NCI-H146 treated with DMSO at 0.1 percent for 48 hours (cell line): ENCODE results near the gene LGALSL.
A peak's percentile ranks its signal among the peaks of the same experiment; 100 is the strongest.

ENCODE experiments used
- DNase-seq: peaks from one replicate; lab custom pipeline; 2025; ENCODE audit not compliant: unreplicated experiment; lab: John Stamatoyannopoulos, UW

Gene LGALSL

GRCh38 chr2:64470071-64470470 lies 16.1 kb downstream of the LGALSL start:
- no peak for DNase-seq

DNA sequence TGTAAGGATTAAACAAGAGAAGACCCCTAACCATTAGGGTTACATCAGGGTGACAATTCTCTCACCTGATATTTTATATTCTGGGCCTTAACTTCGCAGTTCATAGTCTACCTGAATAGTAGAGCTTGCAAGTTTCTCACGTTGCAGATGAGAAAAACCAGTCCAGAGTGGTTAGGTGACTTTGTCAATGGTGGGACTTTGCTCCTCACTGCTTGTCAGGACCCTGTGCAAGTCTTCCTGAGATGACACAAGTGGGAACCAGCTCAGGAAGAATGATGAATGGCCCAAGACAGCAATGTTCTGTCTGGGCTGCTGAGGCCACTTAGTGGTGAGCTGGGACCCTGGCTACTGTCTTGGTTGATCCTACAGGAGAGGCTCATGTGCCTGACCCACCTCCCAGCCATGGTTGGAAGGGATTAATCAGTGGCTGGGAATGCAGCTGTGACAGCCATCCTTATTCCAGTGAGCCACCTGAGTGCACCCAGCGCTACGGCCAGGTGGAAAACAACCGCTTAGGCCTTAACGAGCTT lies 16.9 kb downstream of the LGALSL start:
- DNase-seq = no peak

DNA sequence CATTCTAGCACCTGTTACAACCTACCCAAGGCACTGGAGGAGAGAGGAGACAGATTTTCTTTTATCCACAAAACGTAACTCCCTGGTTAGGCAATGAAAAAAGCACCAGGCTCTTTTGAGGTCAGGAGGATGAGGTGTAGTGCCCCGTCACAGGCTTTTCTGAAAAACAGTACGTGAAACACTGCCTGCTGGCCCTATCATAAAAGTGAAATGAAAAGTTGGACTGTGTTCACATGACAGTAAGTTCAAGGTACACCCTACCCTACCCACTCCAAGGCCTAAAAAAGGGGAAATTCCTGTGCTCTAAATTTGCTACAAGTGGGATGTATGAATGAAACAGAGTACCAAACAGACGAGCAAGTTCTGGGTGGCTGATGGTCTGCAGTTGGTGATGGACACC lies 17.6 kb downstream of the LGALSL start:
- DNase-seq = no peak

GRCh38 chr2:64472881-64473280 lies 18.9 kb downstream of the LGALSL start:
- no peak for DNase-seq

DNA sequence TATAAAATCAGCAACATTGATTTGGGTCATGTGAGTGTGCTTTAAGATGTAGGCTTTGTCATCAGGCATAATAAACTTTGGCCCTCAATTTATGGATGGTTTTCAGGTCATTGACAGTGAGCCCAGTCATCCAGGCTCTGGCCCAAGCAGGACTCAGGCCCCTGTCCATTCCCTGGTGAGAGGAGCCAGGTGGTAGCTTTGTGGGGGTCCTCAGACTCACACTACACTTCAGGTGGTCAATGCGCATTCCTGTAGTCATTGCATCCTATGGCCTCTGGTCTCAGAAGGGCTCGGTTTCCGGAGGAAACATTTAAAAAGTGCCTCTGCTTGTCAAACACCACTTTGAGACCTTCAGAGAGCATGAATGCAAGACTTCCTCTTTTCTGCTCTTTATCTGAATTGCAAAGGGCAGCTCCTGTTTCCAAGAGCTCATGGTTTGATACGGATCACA lies 20.2 kb downstream of the LGALSL start:
- DNase-seq = no peak

GRCh38 chr2:64474636-64475035 lies 20.7 kb downstream of the LGALSL start:
- DNase-seq = no peak

GRCh38 chr2:64477037-64477436 lies 23.1 kb downstream of the LGALSL start:
- no peak for DNase-seq

DNA sequence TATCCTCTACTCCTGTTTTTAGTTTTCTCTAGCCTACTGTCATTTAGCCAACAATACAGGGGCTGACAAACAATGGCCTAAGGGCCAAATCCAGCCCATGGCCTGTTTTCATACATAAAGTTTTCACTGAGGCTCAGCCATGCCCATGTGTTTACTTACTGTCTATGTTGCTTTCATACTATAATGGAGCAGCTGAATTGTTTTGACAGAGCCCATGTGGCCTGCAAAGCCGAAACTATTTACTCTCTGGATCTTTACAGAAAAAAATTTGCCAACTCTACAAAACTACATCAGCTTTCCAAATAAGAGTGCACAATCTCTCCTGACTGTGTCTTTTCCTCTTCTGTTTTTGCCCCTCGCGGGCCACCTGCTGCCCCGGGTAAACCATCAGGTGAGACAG lies 24.0 kb downstream of the LGALSL start:
- DNase-seq = no peak

DNA sequence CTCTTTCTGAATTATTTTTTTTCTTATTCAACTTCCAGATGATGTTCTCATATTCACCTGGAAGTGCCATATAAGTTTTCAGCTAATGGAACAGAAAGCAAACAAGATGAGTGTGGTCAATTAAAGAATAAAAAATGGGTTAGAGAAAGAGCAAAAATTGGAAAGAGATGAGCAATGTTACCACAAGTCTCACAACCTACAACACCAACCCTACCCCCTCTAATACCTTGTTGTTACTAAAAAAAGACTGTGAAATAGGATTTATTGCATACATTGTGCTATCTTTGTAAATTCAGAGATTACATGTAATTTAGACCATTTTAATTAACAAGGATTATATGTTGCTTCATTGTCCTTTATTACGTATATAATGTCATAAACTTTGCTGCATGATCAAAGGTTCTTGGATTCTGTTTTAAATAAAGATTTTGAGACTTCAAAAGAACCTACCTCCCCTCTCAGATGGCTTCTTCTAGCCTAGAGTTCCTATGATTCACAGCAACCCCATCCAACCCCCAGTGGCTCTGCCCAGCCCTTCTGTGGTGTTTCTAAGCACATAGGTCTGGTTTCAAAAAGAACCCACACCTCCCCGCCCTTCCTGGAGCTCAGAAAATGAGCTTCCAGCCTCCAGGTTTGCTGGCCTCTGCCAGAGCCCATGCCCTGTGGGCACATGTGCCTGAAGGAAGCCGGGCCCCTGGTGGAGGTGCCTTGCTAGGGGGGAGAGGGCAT lies 24.7 kb downstream of the LGALSL start:
- no peak for DNase-seq

GRCh38 chr2:64479259-64480117 lies 25.5 kb downstream of the LGALSL start:
- DNase-seq = no peak

DNA sequence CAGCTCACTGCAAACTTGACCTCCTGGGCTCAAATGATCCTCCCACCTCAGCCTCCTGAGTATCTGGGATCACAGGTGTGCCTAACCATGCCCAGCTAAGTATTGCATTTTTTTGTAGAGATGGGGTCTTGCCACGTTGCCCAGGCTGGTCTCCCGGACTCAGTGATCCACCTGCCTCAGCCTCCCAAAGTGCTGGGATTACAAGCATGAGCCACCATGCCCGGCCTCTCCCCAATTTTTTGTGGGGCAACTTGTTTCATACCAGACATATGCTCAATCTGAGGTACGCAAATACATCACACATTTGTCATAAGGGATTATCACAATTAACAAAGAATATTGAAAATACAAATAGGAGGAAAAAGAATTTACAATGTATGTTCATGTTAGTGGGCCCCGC lies 27.7 kb downstream of the LGALSL start:
- DNase-seq = no peak

- DNase-seq = no peak
These were observed 28.3 kb downstream of the LGALSL start for GRCh38 chr2:64482243-64482642.

GRCh38 chr2:64482765-64483504 lies 29.0 kb downstream of the LGALSL start:
- peak; percentile 35 for DNase-seq

DNA sequence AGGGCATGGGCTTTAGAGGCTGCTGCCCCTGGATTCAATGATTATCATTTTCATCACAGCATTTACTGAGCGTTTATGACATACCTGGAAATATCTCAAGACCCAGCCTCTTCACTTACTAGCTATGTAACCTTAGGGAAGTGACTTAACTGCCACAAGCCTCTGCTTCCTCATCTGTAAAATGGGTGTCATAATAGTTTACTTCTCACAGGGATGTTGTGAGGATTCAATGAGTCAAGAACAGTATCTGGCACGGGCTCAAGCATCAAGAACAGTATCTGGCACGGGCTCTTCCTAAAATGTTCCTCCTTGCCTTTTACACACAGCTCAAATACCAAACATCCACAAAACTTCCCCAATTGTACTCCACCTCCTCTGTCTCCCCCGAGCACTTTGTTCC lies 31.4 kb downstream of the LGALSL start:
- no peak for DNase-seq

GRCh38 chr2:64485961-64486360 lies 32.0 kb downstream of the LGALSL start:
- no peak for DNase-seq

DNA sequence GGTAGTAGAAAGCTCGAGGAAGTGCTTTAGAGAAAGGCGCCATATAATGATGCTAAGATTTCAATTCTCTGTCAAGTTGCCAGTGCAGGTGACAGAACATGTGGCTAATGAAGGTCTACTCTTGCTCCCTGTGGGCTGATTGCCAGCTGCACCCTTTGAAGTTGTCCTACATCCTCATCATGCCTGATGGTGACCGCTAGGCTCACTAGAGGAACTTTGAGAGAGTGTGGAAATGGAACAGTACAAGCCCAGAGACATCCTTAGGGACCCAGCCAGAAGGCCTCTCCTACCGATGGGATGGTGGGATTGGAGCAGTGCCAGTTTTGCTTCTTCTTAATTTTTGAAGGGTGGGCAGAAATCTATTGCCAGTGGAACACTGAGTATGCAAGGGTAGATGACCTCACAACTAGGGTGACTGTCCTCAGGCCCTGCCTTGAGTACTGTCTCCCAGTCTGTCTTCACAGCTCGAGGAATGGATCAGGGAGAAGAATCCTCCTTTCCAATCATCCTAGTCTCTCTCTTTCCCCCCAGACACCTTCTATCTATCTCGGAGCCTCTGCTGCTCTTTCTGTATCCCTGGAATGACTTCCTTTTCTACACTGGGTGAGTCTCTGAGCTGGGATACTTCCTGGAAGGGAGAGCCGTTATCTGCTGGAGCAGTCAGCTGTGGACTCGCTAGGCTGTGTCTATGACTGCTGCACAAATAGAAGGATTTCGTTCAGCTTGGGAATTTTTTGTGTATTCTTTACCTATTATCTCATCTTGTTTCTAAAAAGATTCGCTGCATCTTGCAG lies 33.5 kb downstream of the LGALSL start:
- DNase-seq = no peak

GRCh38 chr2:64488050-64488974 lies 34.4 kb downstream of the LGALSL start:
- DNase-seq = no peak

DNA sequence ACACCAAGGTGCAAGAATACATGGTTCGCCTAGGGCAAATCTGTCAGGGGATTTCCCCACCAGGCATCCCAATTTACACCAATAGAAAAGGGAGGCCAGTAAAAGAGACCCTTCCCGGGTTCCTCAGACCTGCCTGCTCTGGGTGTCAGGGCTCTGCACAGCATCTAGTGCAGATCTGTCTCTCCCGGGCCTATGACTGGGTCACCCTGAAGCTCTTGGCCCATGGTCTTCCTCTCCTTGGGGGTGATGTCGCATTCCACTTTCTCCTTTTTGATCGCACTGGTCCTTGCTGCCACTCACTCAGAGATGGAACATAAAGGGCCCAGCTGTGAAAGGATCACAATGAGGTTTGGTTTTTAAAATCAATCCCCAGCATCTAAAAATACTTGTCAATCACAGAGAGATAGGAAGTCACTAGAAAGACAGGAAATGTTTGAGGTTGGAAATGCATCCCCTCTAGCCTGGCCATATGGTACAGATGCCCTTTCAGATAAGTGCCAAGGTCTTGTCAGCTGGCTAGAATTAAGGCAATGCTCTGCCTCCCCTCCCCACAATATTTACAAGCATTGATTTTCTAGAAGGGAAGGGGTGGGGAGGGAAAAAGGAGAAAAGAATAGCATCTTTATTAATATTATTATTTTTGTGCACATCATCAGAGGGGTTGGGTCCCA lies 35.3 kb downstream of the LGALSL start:
- no peak for DNase-seq

- no peak for DNase-seq
These were observed 37.5 kb downstream of the LGALSL start for GRCh38 chr2:64491426-64491825.
